NB4 (cell line): Measurements from ENCODE around the gene CFAP45.

ENCODE experiments used
- POLR2A ChIP-seq: IDR thresholded peaks from 2 replicates; pipeline ENCODE4 v1.6.1; 2011; ENCODE audit warnings: mild to moderate bottlenecking; ENCODE audit not compliant: insufficient read length; ENCODE audit errors: extremely low read depth
- TF ChIP-seq, protein P1 (sequence below): IDR thresholded peaks from one replicate; pipeline ENCODE4 v1.5.1; 2012; ENCODE audit warnings: low read depth, low read length

GRCh38 chr1:159831412-159832141, 68.4 kb downstream of the CFAP45 start:
- TF ChIP-seq, protein P1, sequence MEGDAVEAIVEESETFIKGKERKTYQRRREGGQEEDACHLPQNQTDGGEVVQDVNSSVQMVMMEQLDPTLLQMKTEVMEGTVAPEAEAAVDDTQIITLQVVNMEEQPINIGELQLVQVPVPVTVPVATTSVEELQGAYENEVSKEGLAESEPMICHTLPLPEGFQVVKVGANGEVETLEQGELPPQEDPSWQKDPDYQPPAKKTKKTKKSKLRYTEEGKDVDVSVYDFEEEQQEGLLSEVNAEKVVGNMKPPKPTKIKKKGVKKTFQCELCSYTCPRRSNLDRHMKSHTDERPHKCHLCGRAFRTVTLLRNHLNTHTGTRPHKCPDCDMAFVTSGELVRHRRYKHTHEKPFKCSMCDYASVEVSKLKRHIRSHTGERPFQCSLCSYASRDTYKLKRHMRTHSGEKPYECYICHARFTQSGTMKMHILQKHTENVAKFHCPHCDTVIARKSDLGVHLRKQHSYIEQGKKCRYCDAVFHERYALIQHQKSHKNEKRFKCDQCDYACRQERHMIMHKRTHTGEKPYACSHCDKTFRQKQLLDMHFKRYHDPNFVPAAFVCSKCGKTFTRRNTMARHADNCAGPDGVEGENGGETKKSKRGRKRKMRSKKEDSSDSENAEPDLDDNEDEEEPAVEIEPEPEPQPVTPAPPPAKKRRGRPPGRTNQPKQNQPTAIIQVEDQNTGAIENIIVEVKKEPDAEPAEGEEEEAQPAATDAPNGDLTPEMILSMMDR: no peak
- no peak for TF ChIP-seq POLR2A
